22Rv1 (cell line): Measurements from ENCODE around the gene KIR2DL4.
"Not testable (repeated sequence)": the region's sequence is repeated elsewhere in the genome, so short reads cannot be mapped to it uniquely, and the experiment has no call there.

Experiments used
- H3K27ac ChIP-seq: fragments of 450-650 bp; 2 replicates; pipeline ENCODE4 v1.5.1; 2017
- CTCF ChIP-seq: fragments of 450-650 bp; IDR thresholded peaks from 2 replicates; pipeline ENCODE4 v1.5.1; 2017; ENCODE audit warnings: mild to moderate bottlenecking
- ZFX ChIP-seq: fragments of 450-650 bp; IDR thresholded peaks from 2 replicates; pipeline ENCODE4 v1.6.1; 2017; ENCODE audit warnings: antibody characterized with exemption, borderline replicate concordance

KIR2DL4 gene

GRCh38 chr19:54806516-54806838 is 3.1 kb downstream of the KIR2DL4 start:
- no peak for TF ChIP-seq ZFX
- no peak for TF ChIP-seq CTCF
- no peak overlapping the region for H3K27ac ChIP-seq

DNA sequence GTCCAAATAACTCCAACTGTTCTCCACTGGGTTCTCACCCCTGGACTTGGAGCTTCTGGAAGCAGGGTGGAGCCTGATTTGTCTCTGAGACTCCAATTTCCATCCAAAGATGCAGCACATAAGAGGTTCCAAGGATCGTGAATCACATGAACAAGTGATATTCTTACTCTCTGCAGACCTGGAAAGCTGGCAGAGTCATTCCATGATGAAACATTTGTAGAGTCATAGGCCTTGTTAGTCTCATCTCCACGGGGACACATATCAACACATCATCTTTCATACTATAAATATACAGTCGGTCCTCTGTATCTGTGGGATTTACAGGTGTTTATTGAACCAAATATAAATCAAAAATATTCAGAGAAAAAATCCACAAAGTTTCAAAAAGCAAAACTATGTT is 11.2 kb downstream of the KIR2DL4 start:
- H3K27ac ChIP-seq, result not testable (repeated sequence)

DNA sequence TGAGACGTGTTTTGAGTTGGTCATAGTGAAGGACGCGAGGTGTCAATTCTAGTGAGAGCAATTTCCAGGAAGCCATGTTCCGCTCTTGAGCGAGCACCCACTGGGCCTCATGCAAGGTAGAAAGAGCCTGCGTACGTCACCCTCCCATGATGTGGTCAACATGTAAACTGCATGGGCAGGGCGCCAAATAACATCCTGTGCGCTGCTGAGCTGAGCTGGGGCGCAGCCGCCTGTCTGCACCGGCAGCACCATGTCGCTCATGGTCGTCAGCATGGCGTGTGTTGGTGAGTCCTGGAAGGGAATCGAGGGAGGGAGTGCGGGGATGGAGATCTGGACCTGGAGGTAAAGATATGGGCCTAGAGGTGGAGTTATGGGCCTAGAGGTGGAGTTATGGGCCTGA is 12.8 kb downstream of the KIR2DL4 start, which contains the start of gene KIR3DL1:
Gene KIR3DL1, plus strand, starts transcription at position 218 of the 400 bp plus-strand sequence.
- not testable (repeated sequence) for H3K27ac ChIP-seq

- no peak overlapping the region for H3K27ac ChIP-seq
- TF ChIP-seq CTCF (no peak), ZFX (no peak)
Measured at GRCh38 chr19:54817670-54818536, 14.5 kb downstream of the KIR2DL4 start.

GRCh38 chr19:54824416-54824815 is 21.0 kb downstream of the KIR2DL4 start:
- not testable (repeated sequence) for H3K27ac ChIP-seq

- H3K27ac ChIP-seq, result not testable (repeated sequence)
Measured at GRCh38 chr19:54825326-54825725, 21.9 kb downstream of the KIR2DL4 start.

GRCh38 chr19:54828064-54828463 is 24.7 kb downstream of the KIR2DL4 start:
- not testable (repeated sequence) for H3K27ac ChIP-seq

GRCh38 chr19:54832496-54832895 is 29.1 kb downstream of the KIR2DL4 start, which contains the start of gene KIR2DS4:
Gene KIR2DS4, plus strand, starts transcription at chr19:54832676.
- not testable (repeated sequence) for H3K27ac ChIP-seq

DNA sequence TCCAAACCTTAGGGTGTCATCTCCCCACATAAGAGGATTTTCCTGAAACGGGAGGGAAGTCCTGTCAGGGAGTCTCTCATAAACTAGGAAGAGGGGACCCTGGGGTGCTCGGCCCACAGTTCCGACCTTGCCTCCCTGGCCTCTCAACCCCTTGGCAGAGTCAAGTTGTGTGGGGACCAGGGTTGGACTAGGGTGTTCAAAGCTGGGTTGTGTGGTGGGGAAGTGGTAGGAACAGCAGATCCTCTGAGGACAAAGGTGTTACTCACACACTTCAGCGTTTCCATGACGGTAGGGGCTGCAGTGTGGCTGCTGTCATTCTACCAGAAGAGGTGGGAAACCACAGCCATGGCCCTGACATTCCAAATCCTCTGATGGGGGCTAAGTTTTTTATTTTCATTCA is 31.7 kb downstream of the KIR2DL4 start:
- not testable (repeated sequence) for H3K27ac ChIP-seq

DNA sequence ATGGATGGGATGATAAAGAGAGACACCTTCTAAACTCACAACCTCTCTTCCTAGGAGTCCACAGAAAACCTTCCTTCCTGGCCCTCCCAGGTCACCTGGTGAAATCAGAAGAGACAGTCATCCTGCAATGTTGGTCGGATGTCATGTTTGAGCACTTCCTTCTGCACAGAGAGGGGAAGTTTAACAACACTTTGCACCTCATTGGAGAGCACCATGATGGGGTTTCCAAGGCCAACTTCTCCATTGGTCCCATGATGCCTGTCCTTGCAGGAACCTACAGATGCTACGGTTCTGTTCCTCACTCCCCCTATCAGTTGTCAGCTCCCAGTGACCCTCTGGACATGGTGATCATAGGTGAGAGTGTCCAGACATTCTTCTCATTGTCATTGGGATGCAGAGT is 34.1 kb downstream of the KIR2DL4 start:
- H3K27ac ChIP-seq, result not testable (repeated sequence)

DNA sequence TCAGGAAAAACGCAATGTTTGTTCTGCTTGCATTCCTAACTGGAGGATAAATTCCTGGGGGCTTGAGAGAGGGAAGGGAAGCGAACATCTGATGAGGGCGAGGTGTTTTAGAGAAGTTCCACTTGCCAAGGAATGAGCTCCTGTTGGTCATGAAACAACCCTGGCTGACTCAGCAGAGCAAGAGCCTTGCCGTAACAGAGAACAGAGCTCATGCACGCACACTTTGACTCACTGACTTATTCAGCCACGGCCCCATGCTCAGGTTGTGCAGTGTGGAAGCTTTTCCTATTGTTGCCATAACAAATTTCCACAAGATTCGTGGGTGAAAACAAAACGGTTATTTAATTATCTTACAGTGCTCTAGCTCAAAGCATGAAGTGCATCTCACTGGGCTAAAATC is 39.8 kb downstream of the KIR2DL4 start:
- H3K27ac ChIP-seq, result not testable (repeated sequence)

- not testable (repeated sequence) for H3K27ac ChIP-seq
Measured at GRCh38 chr19:54850061-54850640, 46.7 kb downstream of the KIR2DL4 start, which contains the start of gene KIR3DL2. Gene KIR3DL2, plus strand, starts transcription at chr19:54850443. Its CDS starts 33 bp downstream, at chr19:54850476.

DNA sequence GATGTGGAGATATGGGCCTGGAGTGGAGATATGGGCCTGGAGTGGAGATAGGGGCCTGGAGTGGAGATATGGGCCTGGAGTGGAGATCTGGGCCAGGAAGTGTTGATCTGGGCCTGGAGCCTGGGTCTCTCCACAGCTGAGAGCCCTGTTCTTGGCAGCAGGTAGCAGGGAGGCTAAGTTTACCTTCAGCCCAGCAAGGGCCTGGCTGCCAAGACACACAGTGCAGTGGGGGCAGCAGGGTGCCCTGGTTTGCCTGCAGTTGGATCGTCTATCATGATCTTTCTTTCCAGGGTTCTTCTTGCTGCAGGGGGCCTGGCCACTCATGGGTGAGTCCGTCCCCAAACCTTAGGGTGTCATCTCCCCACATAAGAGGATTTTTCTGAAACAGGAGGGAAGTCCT is 47.5 kb downstream of the KIR2DL4 start:
- TF ChIP-seq CTCF, result no peak
- no peak overlapping the region for H3K27ac ChIP-seq
